Activated naive CD4-positive, alpha-beta T cell treated with anti-CD3 and anti-CD28 coated beads, Interleukin-2, amount 50 U/mL, for 16 hours (primary cell): Measurements from ENCODE around the gene TMEM132A.

Experiments used
- DNase-seq: peaks from one replicate; pipeline ENCODE4 v3.0.0-alpha.2; 2020

Gene TMEM132A

GRCh38 chr11:60939855-60940254, 15.6 kb downstream of the TMEM132A start:
- no peak for DNase-seq

- DNase-seq, result no peak
Observed at GRCh38 chr11:60941371-60942119, 17.3 kb downstream of the TMEM132A start.

GRCh38 chr11:60942219-60942618, 18.0 kb downstream of the TMEM132A start:
- DNase-seq, result no peak

- no peak for DNase-seq
Observed at GRCh38 chr11:60942970-60943565, 18.8 kb downstream of the TMEM132A start.

GRCh38 chr11:60944490-60945294, 20.4 kb downstream of the TMEM132A start:
- DNase-seq, result no peak

- no peak for DNase-seq
Observed at GRCh38 chr11:60945295-60945667, 21.0 kb downstream of the TMEM132A start.

GRCh38 chr11:60946601-60947264, 22.5 kb downstream of the TMEM132A start:
- DNase-seq, result no peak

GRCh38 chr11:60947700-60948099, 23.4 kb downstream of the TMEM132A start:
- DNase-seq, result no peak

- DNase-seq, result no peak
Observed at GRCh38 chr11:60948250-60948649, 24.0 kb downstream of the TMEM132A start.

- no peak for DNase-seq
Observed at GRCh38 chr11:60950024-60950423, 25.8 kb downstream of the TMEM132A start.

- peak; percentile 57 for DNase-seq
Observed at GRCh38 chr11:60950933-60951605, 26.8 kb downstream of the TMEM132A start.

GRCh38 chr11:60951606-60951903, 27.3 kb downstream of the TMEM132A start:
- DNase-seq, result no peak

- DNase-seq, result peak; percentile 32
Observed at GRCh38 chr11:60951904-60952741, 27.9 kb downstream of the TMEM132A start, which contains the start of gene SLC15A3. SLC15A3 (minus strand) TSS chr11:60952176; CDS start chr11:60951551, 625 bp downstream.

- DNase-seq, result no peak
Observed at GRCh38 chr11:60952742-60953170, 28.5 kb downstream of the TMEM132A start.

GRCh38 chr11:60953781-60954180, 29.5 kb downstream of the TMEM132A start:
- DNase-seq, result no peak

GRCh38 chr11:60954421-60954820, 30.2 kb downstream of the TMEM132A start:
- DNase-seq, result no peak

- no peak for DNase-seq
Observed at GRCh38 chr11:60955571-60955970, 31.3 kb downstream of the TMEM132A start.

GRCh38 chr11:60957188-60957587, 32.9 kb downstream of the TMEM132A start:
- no peak for DNase-seq

GRCh38 chr11:60959431-60959830, 35.2 kb downstream of the TMEM132A start:
- DNase-seq, result no peak

GRCh38 chr11:60960405-60960804, 36.1 kb downstream of the TMEM132A start:
- DNase-seq, result no peak

- DNase-seq, result no peak
Observed at GRCh38 chr11:60964801-60965200, 40.5 kb downstream of the TMEM132A start.

GRCh38 chr11:60966890-60967289, 42.6 kb downstream of the TMEM132A start:
- no peak for DNase-seq
